Thyroid gland (tissue), 4 donors: ENCODE measurements around the gene STUB1.

Source experiments
- CTCF ChIP-seq, 6 experiments: fragments of 200-600 bp in 3 of 6; fragments of 450-650 bp in 3 of 6; sonication (generic) in 3 of 6; IDR thresholded peaks; one replicate each; pipeline ENCODE4 v1.5.1; 2016 to 2019; ENCODE audit warnings: antibody characterized with exemption in 6 of 6, mild to moderate bottlenecking in 2 of 6, inconsistent platforms in 1 of 6, moderate library complexity in 1 of 6
- POLR2A ChIP-seq, 2 donors: fragments of 450-650 bp; IDR thresholded peaks; one replicate each; pipeline ENCODE4 v1.6.1; 2017; ENCODE audit warnings: antibody characterized with exemption in 2 of 2, mild to moderate bottlenecking in 2 of 2, moderate library complexity in 1 of 2

GRCh38 chr16:648071-648780, 32.0 kb upstream of the STUB1 start:
- TF ChIP-seq POLR2A (IDR thresholded peaks at IDR 0.05) (no peak), CTCF (IDR thresholded peaks at IDR 0.05) (peak in 4 of 6 experiments; percentile 28 to 51 (median 42))
